Measurements from ENCODE around the gene PCNT. TPM values are rescaled to one million over a fixed set of nuclear protein-coding genes. Genes with fewer than 3 reads are reported as not detected.

PCNT gene
- total and polyA plus RNA-seq, 2 of the 4 experiments (the other 2 are of a cell fraction): 10.0 to 19.4 TPM

DNA sequence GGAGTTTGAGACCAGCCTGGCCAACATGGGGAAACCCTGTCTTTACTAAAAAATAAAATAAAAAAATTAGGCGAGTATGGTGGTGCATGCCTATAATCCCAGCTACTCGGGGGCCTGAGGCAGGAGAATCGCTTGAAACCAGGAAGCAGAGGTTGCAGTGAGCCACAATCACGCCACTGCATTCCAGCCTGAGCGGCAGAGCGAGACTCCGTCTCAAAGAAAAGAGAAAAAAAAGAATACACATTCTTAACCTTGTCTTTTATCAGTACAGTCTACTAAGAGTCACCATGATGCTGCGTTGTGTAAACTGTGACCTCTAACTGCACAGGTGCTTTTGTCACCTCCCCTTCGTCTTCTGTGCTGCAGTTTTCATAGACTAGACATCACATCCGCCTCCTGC is 37.2 kb downstream of the PCNT start:
- Histone ChIP-seq H3K27ac (ENCODE audit: insufficient read depth, low read length) (no peak overlapping the region), H2BK20ac (ENCODE audit: low read depth, low read length) (no peak overlapping the region), H3K4me1 (ENCODE audit: control insufficient read depth, insufficient read depth, low read length) (no peaks in the 10 kb centered on the region), H4K20me1 (ENCODE audit: insufficient read depth, low read length) (no peaks in the 10 kb centered on the region), H3K79me1 (ENCODE audit: low read depth in 1 of 2, low read length in 2 of 2) (peaks cover 10 to 14% of the 10 kb centered on the region in 2 experiments; a peak in 3 of 4 replicates), H3K4me3 (ENCODE audit: insufficient read depth, low read depth, low read length) (no peak overlapping the region), H3K9me1 (ENCODE audit: insufficient read depth, low read length) (no peaks in the 10 kb centered on the region; the same call in 1 of the 2 replicates), H3K9me3 (ENCODE audit: control insufficient read depth, insufficient read depth, low read length) (no peaks in the 10 kb centered on the region), H4K8ac (ENCODE audit: low read depth in 2 of 2, low read length in 2 of 2) (no peak overlapping the region), H4K5ac (ENCODE audit: low read depth, low read length) (no peak overlapping the region), H2AK9ac (replicated peaks; ENCODE audit: low read depth, low read length, poor library complexity) (no peak overlapping the region), H2BK15ac (ENCODE audit: low read depth, low read length) (no peak overlapping the region), H3K4ac (ENCODE audit: low read depth, low read length) (no peak overlapping the region), H3K23ac (ENCODE audit: low read depth, low read length) (no peak overlapping the region), H3K14ac (replicated peaks; ENCODE audit: low read depth, low read length) (no peak overlapping the region), H3K27me3 (ENCODE audit: control insufficient read depth, insufficient read depth, low read length) (no peaks in the 10 kb centered on the region), H2AK5ac (ENCODE audit: low read depth, low read length) (no peak overlapping the region), H2BK5ac (ENCODE audit: low read depth, low read length, poor library complexity, severe bottlenecking) (no peak overlapping the region), H3K36me3 (ENCODE audit: control insufficient read depth, insufficient read depth, low read length) (peaks cover 55% of the 10 kb centered on the region), H3K9ac (ENCODE audit: low read depth, low read length) (no peak overlapping the region), H4K91ac (ENCODE audit: insufficient read depth, low read depth, low read length) (no peak overlapping the region), H3K4me2 (ENCODE audit: low read depth, low read length) (no peak overlapping the region), H3K18ac (ENCODE audit: low read depth, low read length) (no peak overlapping the region), H2BK120ac (ENCODE audit: low read depth, low read length) (no peak overlapping the region), H2AFZ (replicated peaks; ENCODE audit: low read length, poor library complexity) (no peak overlapping the region), H3K56ac (ENCODE audit: extremely low read depth, insufficient read depth, low read length) (no peak overlapping the region)
- in situ Hi-C loops (cut with MboI; ENCODE audit: low sequenced_read_pairs) (no loop called here), dilution Hi-C loops (cut with HindIII; ENCODE audit: low sequenced_read_pairs, unreplicated experiment) (no loop called here), intact Hi-C loops (cut with micrococcal nuclease) (no loop called here)
- no TSS peak for BruUV-seq (replicated peaks)
- 100% methylated on average over 3 of the region's 10 CpGs; no CpG with 5 or more reads in 1 of the 2 experiments for WGBS, 2 experiments (ENCODE audit: extremely low coverage in 2 of 2, insufficient read length in 1 of 2)
- CTCF ChIA-PET: no interaction called here
- POLR2A ChIA-PET (ENCODE audit: unreplicated experiment): no interaction called here
- TF ChIP-seq POLR2A (IDR thresholded peaks at IDR 0.05; ENCODE audit: low read depth, low read length): no peak
- no peak for TF ChIP-seq MAZ (IDR thresholded peaks at IDR 0.05; ENCODE audit: borderline replicate concordance, low read depth, low read length)
- TF ChIP-seq, protein P1, sequence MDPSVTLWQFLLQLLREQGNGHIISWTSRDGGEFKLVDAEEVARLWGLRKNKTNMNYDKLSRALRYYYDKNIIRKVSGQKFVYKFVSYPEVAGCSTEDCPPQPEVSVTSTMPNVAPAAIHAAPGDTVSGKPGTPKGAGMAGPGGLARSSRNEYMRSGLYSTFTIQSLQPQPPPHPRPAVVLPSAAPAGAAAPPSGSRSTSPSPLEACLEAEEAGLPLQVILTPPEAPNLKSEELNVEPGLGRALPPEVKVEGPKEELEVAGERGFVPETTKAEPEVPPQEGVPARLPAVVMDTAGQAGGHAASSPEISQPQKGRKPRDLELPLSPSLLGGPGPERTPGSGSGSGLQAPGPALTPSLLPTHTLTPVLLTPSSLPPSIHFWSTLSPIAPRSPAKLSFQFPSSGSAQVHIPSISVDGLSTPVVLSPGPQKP (IDR thresholded peaks at IDR 0.05; ENCODE audit: borderline replicate concordance, low read depth, low read length): no peak
- DNase-seq (no peak), ATAC-seq (ENCODE audit: low read depth) (no peak)
